ENCODE measurements around the gene IRGQ.

GRCh38 chr19:43569657-43570056 lies 26.3 kb downstream of the IRGQ start:
- TF ChIP-seq POLR2A (IDR thresholded peaks at IDR 0.05) (no peak), CTCF (IDR thresholded peaks at IDR 0.05 in 4 of 5, conservative IDR thresholded peaks at IDR 0.05 in 1 of 5) (no peak)

Data from gastrocnemius medialis (tissue), 4 donors.